HG02970 (cell line): ENCODE data around the gene TAF1D.

Experiments used
- ATAC-seq: cut with Tn5 transposase; IDR thresholded peaks from one replicate; pipeline ENCODE4 v1.9.1; 2021; ENCODE audit warnings: mild to moderate bottlenecking, moderate library complexity, moderate number of reproducible peaks; ENCODE audit not compliant: unreplicated experiment, low FRiP score

The TAF1D gene

DNA sequence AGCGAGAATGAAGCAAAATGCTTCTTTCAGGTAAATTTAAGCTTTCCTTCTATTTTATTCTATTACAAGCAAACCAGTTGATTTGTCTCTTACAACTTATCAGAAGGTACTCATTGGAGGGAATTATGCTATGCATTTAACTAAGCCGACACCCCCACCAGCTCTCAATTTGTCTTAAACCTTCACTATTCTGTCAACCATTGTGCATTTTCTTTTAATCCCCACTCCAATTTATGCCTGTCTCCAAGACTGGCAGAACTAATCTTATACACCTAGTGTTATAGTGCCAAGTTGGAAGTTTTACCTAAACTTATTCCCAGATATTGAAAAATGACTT is 12.5 kb downstream of the TAF1D start:
- no peak for ATAC-seq

DNA sequence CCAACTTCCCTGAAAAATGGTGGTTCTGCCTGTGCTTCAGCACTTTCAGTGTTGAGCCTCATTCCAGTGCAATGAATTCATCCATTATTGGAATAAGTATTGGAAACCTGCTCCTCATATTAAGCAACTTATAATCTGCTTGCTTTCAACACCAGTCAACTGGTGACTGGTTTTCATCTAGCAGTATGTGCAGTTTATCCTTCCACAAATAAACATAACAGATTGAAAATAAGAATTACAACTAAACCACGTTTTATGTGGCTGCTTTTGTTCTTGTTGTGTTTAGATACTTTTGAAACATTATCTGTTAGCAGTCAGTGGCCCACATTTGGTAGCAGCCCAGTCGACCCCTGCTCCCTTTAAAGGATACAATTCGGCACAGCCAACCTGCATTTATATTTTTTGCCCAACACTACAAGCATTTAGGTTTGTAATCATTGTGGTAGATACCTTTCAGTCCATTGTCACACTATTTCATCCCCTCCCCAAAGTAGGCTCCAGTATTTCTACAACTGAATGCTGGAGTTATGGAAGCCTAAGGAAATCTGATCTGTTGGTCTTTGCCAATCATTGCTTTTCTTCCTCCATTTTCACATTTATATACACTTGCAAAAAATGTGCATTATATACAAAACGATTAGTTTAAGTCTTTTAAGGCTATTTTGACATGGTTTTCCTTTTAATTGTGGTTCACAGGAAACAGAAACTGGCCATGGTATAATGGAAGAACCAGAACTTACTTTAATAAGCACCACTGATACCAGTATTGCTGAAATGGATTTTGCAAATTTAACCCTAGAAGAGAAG is 13.1 kb downstream of the TAF1D start:
- no peak for ATAC-seq

DNA sequence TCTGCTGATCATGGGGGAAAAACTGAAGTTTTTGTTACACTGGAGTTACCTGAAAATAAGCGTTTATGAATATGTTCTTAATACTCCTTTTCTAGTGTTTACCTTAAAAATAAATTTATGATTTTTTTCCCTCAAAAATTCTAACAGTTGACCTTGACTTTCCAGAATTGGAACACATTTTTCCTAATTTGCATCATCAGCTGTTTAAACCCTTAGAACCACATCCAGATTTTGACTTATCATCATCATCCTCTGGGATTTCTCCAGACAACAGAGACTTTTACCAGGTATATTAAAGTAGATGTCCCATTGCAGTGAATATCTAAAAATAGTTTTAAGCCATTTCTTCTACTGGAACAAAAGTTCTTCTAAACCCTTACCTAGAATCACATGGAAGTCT is 17.2 kb downstream of the TAF1D start:
- ATAC-seq = no peak

DNA sequence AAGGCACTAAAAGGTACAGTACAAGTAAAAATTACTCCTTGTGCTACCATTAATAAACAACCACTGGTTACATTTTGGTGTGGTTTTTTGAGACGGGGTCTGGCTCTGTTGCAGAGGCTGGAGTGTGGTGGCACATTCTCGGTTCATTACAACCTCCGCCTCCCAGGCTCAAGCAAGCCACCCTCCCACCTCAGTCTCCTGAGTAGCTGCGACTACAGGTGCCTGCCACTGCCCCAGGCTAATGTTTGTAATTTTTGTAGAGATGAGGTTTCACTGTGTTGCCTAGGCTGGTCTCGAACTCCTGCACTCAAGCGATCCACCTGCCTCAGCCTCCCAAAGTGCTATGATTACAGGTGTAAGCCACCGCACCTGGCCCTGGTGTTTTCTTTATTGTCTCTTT is 20.8 kb downstream of the TAF1D start:
- no peak for ATAC-seq

DNA sequence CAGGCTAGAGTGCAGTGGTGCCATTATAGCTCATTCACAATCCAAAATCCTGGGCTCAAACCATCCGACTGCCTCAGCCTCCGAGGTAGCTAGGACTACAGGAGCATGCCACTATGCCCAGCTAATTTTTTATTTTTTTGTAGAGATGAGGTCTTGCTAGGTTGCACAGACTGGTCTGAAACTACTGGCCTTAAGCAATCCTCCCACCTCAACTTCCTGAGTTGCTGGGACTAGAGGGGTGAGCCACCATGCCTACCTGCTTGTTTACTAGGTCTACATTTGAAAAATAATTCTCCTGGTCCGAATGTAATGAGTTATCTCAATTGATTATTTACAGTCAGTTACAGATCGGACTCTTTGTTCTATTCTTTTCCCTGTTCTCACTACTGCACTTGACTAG is 22.0 kb downstream of the TAF1D start:
- ATAC-seq = no peak

DNA sequence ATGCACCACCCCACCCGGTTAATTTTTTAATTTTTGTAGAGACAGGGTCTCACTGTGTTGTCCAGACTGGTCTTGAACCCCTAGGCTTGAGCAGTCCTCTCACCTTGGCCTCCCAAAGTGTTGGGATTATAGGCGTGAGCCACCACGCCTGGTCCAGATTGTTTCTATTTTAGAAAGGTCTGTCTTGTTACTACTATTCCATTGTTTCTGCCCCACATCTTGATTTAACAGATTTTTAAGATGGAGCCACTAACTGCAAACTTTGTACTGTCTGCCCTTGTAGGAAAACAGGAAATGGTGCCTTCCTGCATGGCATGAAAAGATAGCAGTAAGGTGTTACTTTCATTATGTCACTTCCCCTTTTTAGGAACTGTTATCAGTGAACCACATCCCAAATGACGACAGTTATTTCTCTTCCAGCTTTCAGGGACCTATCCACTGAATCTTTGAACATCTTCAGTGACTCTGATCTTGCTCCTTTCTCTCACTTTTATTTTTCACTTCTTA is 23.2 kb downstream of the TAF1D start:
- no peak for ATAC-seq

DNA sequence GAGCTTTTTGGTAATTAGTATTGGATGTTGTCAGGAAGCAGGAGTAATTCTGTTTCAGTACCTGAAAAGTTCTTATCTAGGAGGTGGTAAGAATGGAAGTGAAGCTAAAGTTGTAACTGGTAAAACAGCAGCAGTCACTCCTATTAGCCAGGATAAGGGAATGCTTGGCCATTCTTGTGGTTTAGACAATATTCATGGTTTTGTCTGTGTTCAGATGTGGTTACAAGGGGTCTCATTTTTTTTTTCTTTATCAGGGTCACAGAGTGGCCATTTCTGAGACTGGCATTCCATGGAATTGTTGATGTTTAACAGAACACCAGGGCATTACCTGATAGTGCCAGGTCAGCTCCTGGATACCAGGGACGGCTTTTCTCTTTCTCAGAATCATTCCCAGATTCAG is 23.8 kb downstream of the TAF1D start:
- no peak for ATAC-seq

DNA sequence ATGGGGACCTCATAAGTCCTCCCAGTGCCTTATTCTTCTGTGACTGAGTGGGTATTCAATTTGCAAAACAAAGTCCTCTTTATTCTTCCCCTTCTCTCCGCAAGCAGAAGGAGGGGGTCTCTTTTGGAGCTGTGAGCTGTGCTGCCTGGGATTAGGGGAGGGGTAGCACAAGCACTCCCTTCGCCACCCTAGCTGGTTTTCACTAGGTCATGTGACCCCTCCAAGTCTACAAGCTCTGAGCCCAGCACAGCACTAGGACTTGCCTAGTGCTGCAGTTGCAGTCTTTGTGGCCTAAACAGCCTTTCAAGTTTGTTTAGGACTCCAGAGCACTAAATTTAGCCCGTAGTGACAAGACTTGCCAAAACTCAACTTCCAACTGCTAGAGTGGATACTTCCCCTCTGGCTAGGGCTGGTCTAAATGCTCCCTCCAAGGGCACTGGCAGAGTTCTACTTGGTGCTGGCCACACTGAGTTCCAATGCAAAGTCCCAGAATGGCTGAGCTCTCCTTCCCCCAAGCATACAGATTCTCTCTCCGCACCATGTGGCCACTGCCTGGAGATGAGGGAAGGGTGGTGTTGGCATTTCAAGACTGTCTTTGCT is 25.4 kb downstream of the TAF1D start:
- ATAC-seq = no peak

DNA sequence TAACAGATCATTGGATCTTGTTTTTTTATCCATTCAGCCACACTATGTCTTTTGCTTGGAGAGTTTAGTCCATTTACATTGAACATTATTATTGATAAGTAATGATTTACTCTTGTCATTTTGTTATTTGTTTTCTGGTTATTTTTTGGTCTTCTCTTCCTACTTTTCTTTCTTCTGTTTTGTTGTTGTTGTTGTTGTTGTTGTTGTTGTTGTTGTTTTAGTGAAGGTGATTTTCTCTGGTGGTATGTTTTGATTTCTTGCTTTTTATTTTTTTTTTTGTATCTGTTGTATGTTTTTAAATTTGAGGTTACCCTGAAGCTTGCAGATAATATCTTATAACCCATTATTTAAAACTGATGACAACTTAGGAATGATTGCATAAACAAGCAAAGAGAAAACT is 28.6 kb downstream of the TAF1D start:
- no peak for ATAC-seq

DNA sequence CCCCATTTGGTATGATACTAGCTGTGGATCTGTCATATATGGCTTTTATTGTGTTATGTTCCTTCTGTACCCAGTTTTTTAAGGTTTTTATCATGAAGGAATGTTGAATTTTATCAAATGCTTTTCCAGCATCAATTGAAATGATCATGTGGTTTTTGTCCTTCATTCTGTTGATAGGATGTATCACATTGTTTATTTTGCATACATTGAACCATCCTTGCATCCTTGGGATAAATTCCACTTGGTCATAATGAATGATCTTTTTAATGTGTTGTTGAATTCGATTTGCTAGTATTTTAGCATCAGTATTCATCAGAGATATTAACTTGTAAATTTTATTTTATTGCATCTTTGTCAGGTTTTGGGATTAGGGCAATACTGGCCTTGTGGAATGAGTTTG is 31.1 kb downstream of the TAF1D start:
- ATAC-seq = no peak

DNA sequence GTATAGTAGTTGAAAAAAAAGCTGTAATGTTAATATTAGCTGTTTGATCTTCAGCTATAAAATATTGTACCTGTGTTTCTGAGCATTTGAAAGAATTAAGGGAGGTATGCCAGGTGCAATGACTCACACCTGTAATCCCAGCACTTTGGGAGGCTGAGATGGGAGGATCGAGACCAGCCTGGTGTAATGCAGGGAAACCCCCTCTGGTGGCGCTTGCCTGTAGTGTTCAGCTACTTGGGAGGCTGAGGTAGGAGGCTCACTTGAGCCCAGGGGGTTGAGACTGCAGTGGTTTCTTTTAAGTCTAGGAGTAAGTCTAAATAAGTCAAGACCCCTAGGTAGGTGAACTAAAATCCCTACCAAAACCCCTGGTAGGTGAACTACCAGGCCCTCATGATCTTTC is 37.1 kb downstream of the TAF1D start:
- ATAC-seq = no peak

DNA sequence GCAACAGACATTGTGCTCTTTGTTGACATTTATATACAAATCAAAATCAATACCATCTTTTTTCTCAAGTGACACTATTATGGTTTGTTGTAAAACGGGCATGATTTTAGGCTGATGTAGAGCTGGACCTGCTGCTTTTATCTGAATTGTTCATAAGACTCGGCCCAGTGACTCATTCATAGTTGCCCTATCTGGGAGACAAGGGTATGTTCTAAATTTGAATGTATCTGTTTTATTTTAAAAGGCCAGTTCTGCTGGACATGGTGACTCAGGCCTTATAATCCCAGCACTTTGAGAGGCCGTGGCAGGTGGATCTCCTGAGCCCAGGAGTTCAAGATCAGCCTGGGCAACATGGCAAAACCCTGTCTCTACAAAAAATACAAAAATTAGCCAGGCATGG is 40.5 kb downstream of the TAF1D start:
- no peak for ATAC-seq

DNA sequence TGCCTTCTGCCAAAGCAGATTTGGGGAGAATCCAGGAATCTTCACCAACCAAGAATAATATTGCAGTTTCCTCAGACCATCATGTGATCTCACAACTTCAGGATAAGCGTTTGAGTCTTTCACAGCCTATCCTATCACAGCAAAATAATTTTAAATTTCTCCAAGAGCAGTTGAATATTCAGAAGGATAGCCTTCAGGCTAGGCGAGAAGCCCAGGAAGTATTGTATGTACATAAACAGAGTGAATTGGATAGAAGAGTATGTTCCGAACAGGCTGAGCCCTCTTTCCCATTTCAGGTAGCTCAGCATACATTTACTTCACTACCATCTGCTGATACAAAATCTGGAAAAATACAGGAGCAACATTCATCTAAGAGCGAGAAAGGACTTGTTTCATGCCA is 43.7 kb downstream of the TAF1D start:
- ATAC-seq = no peak

DNA sequence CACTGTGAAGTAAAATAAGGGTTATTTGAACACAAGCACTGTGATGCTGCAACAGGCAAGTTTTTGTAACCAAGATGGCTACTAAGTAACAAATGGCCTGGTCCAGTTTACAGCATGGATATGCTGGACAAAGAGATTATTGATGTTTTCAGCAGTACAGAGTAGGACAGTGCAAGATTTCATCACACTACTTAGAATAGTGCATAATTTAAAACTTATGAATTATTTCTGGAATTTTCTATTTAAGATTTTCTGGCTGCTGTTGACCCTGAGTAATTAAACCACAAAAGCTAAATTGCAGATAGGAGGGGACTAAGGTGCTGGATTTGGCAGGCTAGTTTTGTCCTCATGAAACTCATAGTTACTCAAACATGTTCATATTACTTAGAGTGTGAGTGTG is 46.7 kb downstream of the TAF1D start:
- ATAC-seq = no peak

DNA sequence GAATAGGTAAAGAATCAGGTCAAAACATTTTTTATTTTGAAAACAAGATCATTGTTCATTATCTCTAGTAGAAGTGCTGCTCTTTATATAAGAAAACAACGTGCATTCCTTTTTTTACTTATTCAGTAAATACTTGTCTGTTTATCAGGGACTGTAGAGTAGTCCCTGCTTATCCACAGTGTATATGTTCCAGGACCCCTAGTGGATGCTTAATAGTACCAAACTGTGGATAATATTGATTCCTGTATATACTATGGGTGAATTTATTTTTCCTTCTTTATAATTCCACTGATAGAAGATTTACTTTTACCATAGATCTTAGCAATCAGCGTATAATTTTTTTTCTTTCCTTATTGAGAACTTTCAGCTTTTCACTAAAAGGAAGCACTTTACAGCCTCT is 47.2 kb downstream of the TAF1D start:
- no peak for ATAC-seq

DNA sequence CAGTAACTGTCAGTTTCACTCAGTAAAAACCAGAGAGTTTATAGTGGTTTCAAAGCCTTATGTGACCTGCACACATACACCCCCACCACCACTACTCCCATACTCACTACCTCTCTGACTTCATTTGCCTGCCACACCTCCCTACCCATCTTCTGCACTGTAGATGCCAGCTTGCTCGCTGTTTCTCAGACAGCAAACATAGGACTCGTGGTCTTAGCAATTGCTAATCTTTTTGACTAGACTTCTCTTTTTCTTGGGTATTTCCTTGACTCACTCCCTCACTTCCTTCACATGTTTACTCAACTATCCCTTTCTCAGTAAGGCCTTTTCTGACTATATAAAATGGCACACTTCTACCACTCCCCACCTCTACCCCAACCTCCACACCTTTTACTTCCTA is 52.1 kb downstream of the TAF1D start:
- ATAC-seq = no peak

DNA sequence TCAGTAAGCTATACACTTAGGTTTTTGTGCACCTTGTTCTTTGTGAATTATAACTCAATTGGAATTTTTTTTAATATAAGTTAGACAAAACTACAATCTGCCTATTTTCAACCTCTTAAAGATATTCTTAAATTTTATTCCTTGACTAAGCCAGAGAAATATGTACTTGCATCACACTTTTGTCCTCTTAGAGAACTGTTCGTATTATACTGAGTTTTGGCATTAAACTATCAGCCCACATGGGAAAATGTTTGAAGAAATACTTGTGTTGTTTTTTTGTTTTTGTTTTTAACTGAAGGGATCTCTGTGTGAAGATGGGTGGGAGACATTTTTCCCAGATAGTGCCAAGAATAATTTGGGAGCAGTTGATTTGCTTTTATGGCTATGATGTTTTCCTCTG is 54.5 kb downstream of the TAF1D start:
- no peak for ATAC-seq

DNA sequence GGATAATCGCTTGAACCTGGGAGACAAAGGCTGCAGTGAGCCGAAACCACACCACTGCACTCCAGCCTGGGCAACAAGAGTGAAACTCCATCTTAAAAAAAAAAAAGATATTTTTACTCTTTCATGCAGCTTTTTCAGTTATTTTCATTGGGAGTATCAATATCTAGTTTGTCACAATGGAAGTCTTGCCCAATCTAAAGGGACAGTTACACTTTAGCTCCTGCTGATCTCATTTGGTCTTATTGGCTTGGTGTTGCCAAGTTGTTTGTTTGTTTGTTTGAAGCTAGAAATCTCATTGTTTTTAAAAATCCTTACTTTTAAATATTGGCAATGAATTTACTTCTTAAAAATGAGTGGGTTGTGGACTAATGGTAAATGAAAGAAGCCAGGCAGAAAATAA is 55.1 kb downstream of the TAF1D start:
- ATAC-seq = no peak
